Measurements from ENCODE around the gene WDR41.
"Not testable (repeated sequence)": the region's sequence is repeated elsewhere in the genome, so short reads cannot be mapped to it uniquely, and the experiment has no call there.

Gene WDR41

GRCh38 chr5:77402796-77403195 lies 89.3 kb downstream of the WDR41 start:
- DNase-seq (ENCODE audit: low spot score), result no peak

GRCh38 chr5:77400645-77401044 lies 91.5 kb downstream of the WDR41 start:
- no peak for DNase-seq (ENCODE audit: low spot score)

GRCh38 chr5:77398896-77399295 lies 93.2 kb downstream of the WDR41 start:
- DNase-seq (ENCODE audit: low spot score), result no peak

GRCh38 chr5:77398458-77398857 lies 93.7 kb downstream of the WDR41 start:
- no peak for DNase-seq (ENCODE audit: low spot score)

- DNase-seq (ENCODE audit: low spot score), result no peak
Measured at GRCh38 chr5:77397686-77398292, 94.3 kb downstream of the WDR41 start.

GRCh38 chr5:77396017-77396416 lies 96.1 kb downstream of the WDR41 start:
- DNase-seq (ENCODE audit: low spot score), result no peak

- DNase-seq (ENCODE audit: low spot score), result no peak
Measured at GRCh38 chr5:77394064-77394715, 97.9 kb downstream of the WDR41 start.

- DNase-seq (ENCODE audit: low spot score), result no peak
Measured at GRCh38 chr5:77391240-77391765, 100.8 kb downstream of the WDR41 start.

GRCh38 chr5:77390795-77391194 lies 101.3 kb downstream of the WDR41 start:
- no peak for DNase-seq (ENCODE audit: low spot score)

GRCh38 chr5:77390221-77390620 lies 101.9 kb downstream of the WDR41 start:
- no peak for DNase-seq (ENCODE audit: low spot score)

GRCh38 chr5:77389746-77390145 lies 102.4 kb downstream of the WDR41 start:
- DNase-seq (ENCODE audit: low spot score), result no peak

- DNase-seq (ENCODE audit: low spot score), result not testable (repeated sequence)
Measured at GRCh38 chr5:77386340-77386739, 105.8 kb downstream of the WDR41 start.

GRCh38 chr5:77383336-77383735 lies 108.8 kb downstream of the WDR41 start:
- DNase-seq (ENCODE audit: low spot score), result not testable (repeated sequence)

All from RKO (cell line).